Endodermal cell (in vitro differentiated cells): ENCODE measurements around the gene DRD4. TPM values are rescaled to one million over a fixed set of nuclear protein-coding genes. Genes with fewer than 3 reads are reported as not detected.

Experiments
- DNase-seq: peaks from one replicate; pipeline ENCODE4 v3.0.0-alpha.2; 2017
- H3K27ac ChIP-seq: 2 replicates; pipeline ENCODE4 v1.5.1; 2013; ENCODE audit warnings: mild to moderate bottlenecking, low read depth, low read length, moderate library complexity
- H3K27me3 ChIP-seq: 2 replicates; pipeline ENCODE4 v1.6.1; 2013; ENCODE audit warnings: mild to moderate bottlenecking, low read length, moderate library complexity; ENCODE audit not compliant: insufficient read depth, control insufficient read depth, poor library complexity, severe bottlenecking
- H3K36me3 ChIP-seq: 2 replicates; pipeline ENCODE4 v1.7.0; 2013; ENCODE audit warnings: mild to moderate bottlenecking, low read length, moderate library complexity; ENCODE audit not compliant: control insufficient read depth, insufficient read depth
- H3K4me1 ChIP-seq: one replicate; pipeline ENCODE4 v1.7.0; 2013; ENCODE audit warnings: low read length; ENCODE audit not compliant: control insufficient read depth, insufficient read depth
- H3K4me3 ChIP-seq: 2 replicates; pipeline ENCODE4 v1.5.1; 2013; ENCODE audit warnings: mild to moderate bottlenecking, low read length, moderate library complexity
- H3K9ac ChIP-seq: 2 replicates; pipeline ENCODE4 v1.6.1; 2013; ENCODE audit warnings: mild to moderate bottlenecking, low read length, moderate library complexity; ENCODE audit not compliant: poor library complexity, severe bottlenecking; ENCODE audit errors: extremely low read depth
- H3K9me3 ChIP-seq: 2 replicates; pipeline ENCODE4 v1.6.1; 2013; ENCODE audit warnings: mild to moderate bottlenecking, low read length, moderate library complexity; ENCODE audit not compliant: control insufficient read depth
- H3K27ac Mint-ChIP-seq: 2 replicates; pipeline ENCODE4 v1.8.0; 2020; ENCODE audit warnings: mixed read lengths
- H3K27me3 Mint-ChIP-seq: 2 replicates; pipeline ENCODE4 v1.8.0; 2021; ENCODE audit warnings: mild to moderate bottlenecking, mixed read lengths; ENCODE audit not compliant: insufficient read depth
- H3K36me3 Mint-ChIP-seq: 2 replicates; pipeline ENCODE4 v1.8.0; 2020; ENCODE audit warnings: low read depth, mixed read lengths
- H3K4me1 Mint-ChIP-seq: 2 replicates; pipeline ENCODE4 v1.8.0; 2020; ENCODE audit warnings: mixed read lengths
- H3K4me3 Mint-ChIP-seq: 2 replicates; pipeline ENCODE4 v1.8.0; 2020; ENCODE audit warnings: mild to moderate bottlenecking, moderate library complexity, mixed read lengths
- H3K9me3 Mint-ChIP-seq: 2 replicates; pipeline ENCODE4 v1.8.0; 2020; ENCODE audit warnings: mild to moderate bottlenecking, mixed read lengths
- WGBS, 2 experiments: methylation state at CpG; one replicate each; pipeline versions ENCODE4 v1.1.5 to v1.1.7; 2013; ENCODE audit warnings: missing lambda C conversion rate in 2 of 2, mixed read lengths in 1 of 2; ENCODE audit not compliant: insufficient coverage in 1 of 2, insufficient read length in 1 of 2; 5-methylcytosine and 5-hydroxymethylcytosine counted together
- total RNA-seq, 2 donors: library from RNA; stranded (reverse); fragmentation: NEBNext Ultra II Directional in 1 of 2; extraction: Animal tissue kit (Norgen Biotek cat#: 25700) in 1 of 2; gene quantifications; 2 replicates in 1 of 2; 3 replicates in 1 of 2; pipeline ENCODE4 v1.2.1, GENCODE V29; 2021
- TF ChIP-seq, protein P1 (sequence below): fragments of 200-600 bp; sonication (generic); conservative IDR thresholded peaks from 2 replicates; pipeline ENCODE4 v1.5.0; 2021; ENCODE audit warnings: antibody characterized with exemption, mild to moderate bottlenecking

DRD4 gene
- total RNA-seq, 2 donors from 2014 or later: 1.8 to 2.7 TPM

DNA sequence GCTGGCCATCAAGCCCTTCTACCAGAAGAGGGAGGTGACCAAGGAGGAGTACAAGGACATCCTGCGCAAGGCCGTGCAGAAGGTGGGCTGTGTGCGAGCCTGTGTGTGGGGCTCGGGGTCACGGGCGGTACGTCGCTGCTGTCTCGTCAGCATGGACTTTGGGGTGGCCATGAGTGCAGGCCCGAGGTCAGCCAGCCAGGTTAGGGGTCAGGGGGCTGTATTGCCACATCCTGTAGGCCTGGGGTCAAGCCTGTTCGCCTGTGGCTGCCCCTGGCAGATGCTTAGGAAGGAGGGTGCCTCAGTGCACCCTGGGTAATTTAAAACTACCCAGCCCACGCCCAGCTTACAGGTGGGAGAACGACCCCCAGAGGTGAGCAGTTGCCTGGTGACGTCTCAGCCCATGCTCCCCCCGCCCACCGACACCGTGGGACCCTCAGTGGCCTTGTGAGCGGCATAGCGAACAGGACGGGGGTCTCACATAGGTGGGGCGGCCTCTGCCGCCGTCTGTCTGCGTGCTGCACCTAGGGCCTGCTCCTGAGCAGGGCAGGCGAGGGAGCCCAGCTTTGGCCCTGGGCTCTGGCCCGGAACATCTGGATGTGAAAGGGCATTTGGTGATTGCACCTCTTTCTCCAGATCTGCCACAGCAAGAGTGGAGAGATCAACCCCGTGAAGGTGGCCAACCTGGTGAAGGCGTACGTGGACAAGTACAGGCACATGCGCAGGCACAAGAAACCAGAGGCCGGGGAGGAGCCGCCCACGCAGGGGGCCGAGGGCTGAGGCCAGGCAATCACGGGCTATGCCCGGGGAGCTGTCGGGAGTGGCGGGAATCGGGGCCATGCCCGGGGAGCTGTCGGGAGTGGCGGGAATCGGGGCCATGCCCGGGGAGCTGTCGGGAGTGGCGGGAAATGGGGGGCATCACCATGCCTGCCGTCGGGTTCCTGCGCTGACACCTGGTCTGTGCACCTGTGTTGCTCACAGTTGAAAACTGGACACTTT lies 25.8 kb upstream of the DRD4 start:
- Histone ChIP-seq H3K27me3 (no peaks in the 10 kb centered on the region), H3K4me1 (no peaks in the 10 kb centered on the region), H3K36me3 (peaks cover 53% of the 10 kb centered on the region), H3K9ac (no peak overlapping the region), H3K4me3 (no peak overlapping the region), H3K27ac (no peak overlapping the region), H3K9me3 (no peaks in the 10 kb centered on the region)
- TF ChIP-seq, protein P1, sequence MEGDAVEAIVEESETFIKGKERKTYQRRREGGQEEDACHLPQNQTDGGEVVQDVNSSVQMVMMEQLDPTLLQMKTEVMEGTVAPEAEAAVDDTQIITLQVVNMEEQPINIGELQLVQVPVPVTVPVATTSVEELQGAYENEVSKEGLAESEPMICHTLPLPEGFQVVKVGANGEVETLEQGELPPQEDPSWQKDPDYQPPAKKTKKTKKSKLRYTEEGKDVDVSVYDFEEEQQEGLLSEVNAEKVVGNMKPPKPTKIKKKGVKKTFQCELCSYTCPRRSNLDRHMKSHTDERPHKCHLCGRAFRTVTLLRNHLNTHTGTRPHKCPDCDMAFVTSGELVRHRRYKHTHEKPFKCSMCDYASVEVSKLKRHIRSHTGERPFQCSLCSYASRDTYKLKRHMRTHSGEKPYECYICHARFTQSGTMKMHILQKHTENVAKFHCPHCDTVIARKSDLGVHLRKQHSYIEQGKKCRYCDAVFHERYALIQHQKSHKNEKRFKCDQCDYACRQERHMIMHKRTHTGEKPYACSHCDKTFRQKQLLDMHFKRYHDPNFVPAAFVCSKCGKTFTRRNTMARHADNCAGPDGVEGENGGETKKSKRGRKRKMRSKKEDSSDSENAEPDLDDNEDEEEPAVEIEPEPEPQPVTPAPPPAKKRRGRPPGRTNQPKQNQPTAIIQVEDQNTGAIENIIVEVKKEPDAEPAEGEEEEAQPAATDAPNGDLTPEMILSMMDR: no peak
- Mint-ChIP-seq H3K4me3 (no peak overlapping the region), H3K9me3 (no peaks in the 10 kb centered on the region), H3K27ac (no peak overlapping the region), H3K36me3 (peaks cover 32% of the 10 kb centered on the region), H3K4me1 (no peaks in the 10 kb centered on the region), H3K27me3 (no peaks in the 10 kb centered on the region)
- no peak for DNase-seq
- WGBS, 2 experiments: 96 to 98% methylated on average over 31 to 49 of the region's 49 CpGs

DNA sequence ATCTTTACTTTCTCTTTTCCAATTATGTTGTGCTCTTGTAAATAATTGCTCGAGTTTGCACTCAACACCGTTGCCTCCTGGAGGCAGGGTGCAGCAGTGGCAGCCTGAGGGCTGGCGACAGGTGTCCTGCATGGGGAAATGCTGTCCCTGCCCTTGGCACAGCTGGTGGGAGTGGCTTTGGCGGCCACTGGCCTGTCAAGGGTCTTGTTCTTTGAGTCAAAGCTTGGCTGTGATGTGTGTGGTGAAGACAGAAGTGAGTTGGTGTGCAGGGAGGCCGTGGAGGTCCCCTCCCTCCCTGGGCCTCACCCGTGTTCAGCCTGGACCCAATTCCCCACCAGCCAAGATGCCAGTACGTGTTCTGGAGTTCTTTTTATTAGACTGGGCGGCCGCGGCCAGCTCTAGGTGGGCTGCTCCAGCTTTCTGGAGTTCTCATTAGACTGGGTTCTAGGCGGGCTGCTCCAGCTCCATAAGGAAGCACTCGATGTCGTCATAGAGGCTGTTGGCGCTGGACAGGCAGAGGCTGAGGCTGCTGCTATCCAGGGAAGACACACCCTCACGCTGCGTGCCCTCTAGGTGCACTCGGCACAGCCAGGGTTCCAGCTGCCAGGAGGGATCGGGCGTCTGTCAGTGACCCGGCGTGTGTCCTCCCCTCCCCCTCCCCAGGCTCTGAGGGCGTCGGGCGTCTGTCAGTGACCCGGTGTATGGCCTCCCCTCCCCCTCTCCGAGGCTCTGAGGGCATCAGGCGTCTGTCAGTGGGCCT lies 24.7 kb upstream of the DRD4 start:
- no peaks in the 10 kb centered on the region for H3K27me3 Mint-ChIP-seq
- TF ChIP-seq, protein P1: peak; percentile 67
- no peak overlapping the region for H3K4me3 Mint-ChIP-seq
- peak overlapping the region; percentile 18 for H3K27ac Mint-ChIP-seq
- Histone ChIP-seq H3K9ac (no peak overlapping the region), H3K36me3 (peaks cover 43% of the 10 kb centered on the region), H3K27ac (no peak overlapping the region), H3K27me3 (no peaks in the 10 kb centered on the region), H3K4me3 (no peak overlapping the region), H3K4me1 (no peaks in the 10 kb centered on the region), H3K9me3 (no peaks in the 10 kb centered on the region)
- WGBS, 2 experiments: 90 to 91% methylated on average over 14 to 27 of the region's 27 CpGs
- H3K9me3 Mint-ChIP-seq: no peaks in the 10 kb centered on the region
- DNase-seq: peak; percentile 86
- H3K36me3 Mint-ChIP-seq: peaks cover 22% of the 10 kb centered on the region
- H3K4me1 Mint-ChIP-seq: no peaks in the 10 kb centered on the region

DNA sequence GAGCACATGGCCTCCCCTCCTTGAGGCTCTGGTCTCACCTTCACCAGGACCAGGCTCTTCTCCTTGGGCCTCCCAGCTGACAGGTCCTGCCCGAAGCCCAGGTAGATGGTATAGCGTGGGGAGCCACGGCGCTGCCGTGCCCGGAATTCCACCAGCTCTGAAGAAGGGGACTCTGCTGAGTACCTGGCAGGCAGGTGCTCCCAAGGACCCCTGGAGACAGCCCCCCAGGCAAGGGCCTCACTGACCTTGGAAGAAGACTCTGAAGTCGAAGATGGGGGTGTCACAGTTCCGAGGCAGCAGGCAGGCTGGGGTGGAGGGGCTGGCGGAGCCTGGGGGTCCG lies 24.1 kb upstream of the DRD4 start:
- no peak overlapping the region for H3K4me3 Mint-ChIP-seq
- no peak overlapping the region for H3K4me3 ChIP-seq
- no peak overlapping the region for H3K9ac ChIP-seq
- H3K36me3 Mint-ChIP-seq: peaks cover 19% of the 10 kb centered on the region
- 97 to 98% methylated on average over 6 to 10 of the region's 10 CpGs for WGBS, 2 experiments
- no peaks in the 10 kb centered on the region for H3K4me1 Mint-ChIP-seq
- no peaks in the 10 kb centered on the region for H3K27me3 ChIP-seq
- H3K27ac Mint-ChIP-seq: no peak overlapping the region
- no peak for DNase-seq
- no peaks in the 10 kb centered on the region for H3K4me1 ChIP-seq
- no peaks in the 10 kb centered on the region for H3K9me3 Mint-ChIP-seq
- no peak overlapping the region for H3K27ac ChIP-seq
- no peaks in the 10 kb centered on the region for H3K9me3 ChIP-seq
- H3K27me3 Mint-ChIP-seq: no peaks in the 10 kb centered on the region
- TF ChIP-seq, protein P1: no peak
- H3K36me3 ChIP-seq: peaks cover 40% of the 10 kb centered on the region
